ENCODE measurements around the gene DCDC2C. TPM values are rescaled to one million over a fixed set of nuclear protein-coding genes. Genes with fewer than 3 reads are reported as not detected.

Gene DCDC2C
- total and polyA plus RNA-seq, 2 experiments from 2014 or later = 0.45 TPM; not detected in 1

- TF ChIP-seq CTCF (conservative IDR thresholded peaks at IDR 0.05; ENCODE audit: low read depth in 2 of 2) (no peak), JUNB (IDR thresholded peaks at IDR 0.05; ENCODE audit: unreplicated experiment) (no peak), EZH2 (IDR thresholded peaks at IDR 0.05; ENCODE audit: low read depth, unreplicated experiment) (no peak), NANOG (IDR thresholded peaks at IDR 0.05; ENCODE audit: borderline replicate concordance) (no peak), ZNF114 (CRISPR knock-in tag; IDR thresholded peaks at IDR 0.05) (no peak), ZNF331 (CRISPR knock-in tag; IDR thresholded peaks at IDR 0.05; ENCODE audit: low read depth) (no peak), REST (IDR thresholded peaks at IDR 0.05; ENCODE audit: unreplicated experiment) (no peak), STAT1 (IDR thresholded peaks at IDR 0.05; ENCODE audit: unreplicated experiment) (no peak)
Observed at GRCh38 chr2:3747826-3748225, 44.5 kb downstream of the DCDC2C start (continued).

GRCh38 chr2:3749201-3749600, 45.8 kb downstream of the DCDC2C start:
- ATAC-seq (no peak), DNase-seq (ENCODE audit: low spot score) (no peak)
- H3K36me3 ChIP-seq (ENCODE audit: insufficient read depth) = no peaks in the 10 kb centered on the region
- no peak overlapping the region for H2AFZ ChIP-seq
- no peaks in the 10 kb centered on the region for H3K27me3 ChIP-seq (ENCODE audit: insufficient read depth)
- no peak overlapping the region for H3K4me3 Mint-ChIP-seq
- H3K79me2 ChIP-seq (replicated peaks; ENCODE audit: insufficient read depth) = no peaks in the 10 kb centered on the region
- H3K27ac Mint-ChIP-seq = no peak overlapping the region
- H3K4me2 ChIP-seq = no peak overlapping the region
- peaks cover 68% of the 10 kb centered on the region for H3K9me3 Mint-ChIP-seq
- no peaks in the 10 kb centered on the region for H3K27me3 Mint-ChIP-seq (ENCODE audit: insufficient read depth, low read depth, poor library complexity)
- H3K4me1 ChIP-seq (ENCODE audit: insufficient read depth) = peaks cover 3% of the 10 kb centered on the region
- H3K36me3 Mint-ChIP-seq (ENCODE audit: low read depth) = peaks cover 17% of the 10 kb centered on the region; the same call in 2 of the 3 replicates
- H3K4me1 Mint-ChIP-seq = peaks cover 3% of the 10 kb centered on the region; the same call in 2 of the 3 replicates
- H3K27ac ChIP-seq (ENCODE audit: low read depth) = no peak overlapping the region
- no peak overlapping the region for H3K4me3 ChIP-seq
- no peaks in the 10 kb centered on the region for H4K20me1 ChIP-seq (replicated peaks; ENCODE audit: insufficient read depth)
- H3K9me2 ChIP-seq (ENCODE audit: insufficient read depth) = no peaks in the 10 kb centered on the region
- no peaks in the 10 kb centered on the region for H3F3A ChIP-seq (replicated peaks; ENCODE audit: low read depth)
- TF ChIP-seq ZNF114 (CRISPR knock-in tag; IDR thresholded peaks at IDR 0.05) (no peak), STAT1 (IDR thresholded peaks at IDR 0.05; ENCODE audit: unreplicated experiment) (no peak), NANOG (IDR thresholded peaks at IDR 0.05; ENCODE audit: borderline replicate concordance) (no peak), REST (IDR thresholded peaks at IDR 0.05; ENCODE audit: unreplicated experiment) (no peak), CTCF (conservative IDR thresholded peaks at IDR 0.05; ENCODE audit: low read depth in 2 of 2) (no peak)

Data from GM23338 (cell line).